GM12878 (cell line): ENCODE measurements around the gene ITGA2. TPM values are rescaled to one million over a fixed set of nuclear protein-coding genes. Genes with fewer than 3 reads are reported as not detected.

ENCODE experiments used
- ATF7 ChIP-seq: fragments of 450-650 bp; IDR thresholded peaks from 2 replicates; pipeline ENCODE4 v1.6.1; 2016; ENCODE audit warnings: low read depth, mild to moderate bottlenecking
- BACH1 ChIP-seq: fragments of 450-650 bp; IDR thresholded peaks from 2 replicates; pipeline ENCODE4 v1.6.1; 2017; ENCODE audit warnings: mild to moderate bottlenecking, borderline replicate concordance
- BCL3 ChIP-seq: IDR thresholded peaks from 2 replicates; pipeline ENCODE4 v1.6.1; 2011; ENCODE audit warnings: borderline replicate concordance, low read depth, mild to moderate bottlenecking, moderate library complexity, low read length; ENCODE audit not compliant: insufficient read depth, poor library complexity, severe bottlenecking
- CBFB ChIP-seq: IDR thresholded peaks from 2 replicates; pipeline ENCODE4 v1.6.1; 2016; ENCODE audit warnings: antibody characterized with exemption, low read depth
- E2F8 ChIP-seq: fragments of 450-650 bp; IDR thresholded peaks from 2 replicates; pipeline ENCODE4 v1.6.1; 2018; ENCODE audit warnings: mild to moderate bottlenecking, low read depth, moderate library complexity; ENCODE audit not compliant: partially characterized antibody
- ELK1 ChIP-seq: IDR thresholded peaks from 2 replicates; pipeline ENCODE4 v1.6.1; 2012; ENCODE audit warnings: low read depth, low read length, improper control_type of control experiment
- ETV6 ChIP-seq, 2 experiments: fragments of 450-650 bp in 1 of 2; IDR thresholded peaks in 1 of 2; conservative IDR thresholded peaks in 1 of 2; 2 replicates each; pipeline ENCODE4 v1.6.1; 2014; ENCODE audit warnings: antibody characterized with exemption in 1 of 2, borderline replicate concordance in 1 of 2, low read depth in 1 of 2, mild to moderate bottlenecking in 1 of 2, moderate library complexity in 1 of 2
- HCFC1 ChIP-seq: fragments of 150-350 bp; IDR thresholded peaks from 2 replicates; pipeline ENCODE4 v1.6.1; 2014; ENCODE audit warnings: low read length
- IRF3 ChIP-seq: fragments of 450-650 bp; IDR thresholded peaks from 2 replicates; pipeline ENCODE4 v1.6.1; 2014; ENCODE audit warnings: mild to moderate bottlenecking
- IRF4 ChIP-seq: IDR thresholded peaks from 2 replicates; pipeline ENCODE4 v1.6.1; 2011; ENCODE audit warnings: low read depth, low read length
- KLF5 ChIP-seq: fragments of 450-650 bp; IDR thresholded peaks from 2 replicates; pipeline ENCODE4 v1.6.1; 2014; ENCODE audit warnings: mild to moderate bottlenecking; ENCODE audit not compliant: partially characterized antibody
- LARP7 ChIP-seq: fragments of 450-650 bp; IDR thresholded peaks from 2 replicates; pipeline ENCODE4 v1.6.1; 2017; ENCODE audit warnings: mild to moderate bottlenecking
- MTA2 ChIP-seq: fragments of 450-650 bp; IDR thresholded peaks from 2 replicates; pipeline ENCODE4 v1.6.1; 2016; ENCODE audit warnings: low read depth, mild to moderate bottlenecking, moderate library complexity
- NBN ChIP-seq: fragments of 450-650 bp; IDR thresholded peaks from 2 replicates; pipeline ENCODE4 v1.6.1; 2016
- PAX5 ChIP-seq: IDR thresholded peaks from 2 replicates; pipeline ENCODE4 v1.6.1; 2011; ENCODE audit warnings: low read depth, low read length, borderline replicate concordance
- POLR2AphosphoS5 ChIP-seq: IDR thresholded peaks from 2 replicates; pipeline ENCODE4 v1.6.1; 2011; ENCODE audit warnings: mild to moderate bottlenecking, low read length, inconsistent platforms
- RELA ChIP-seq: fragments of 450-650 bp; IDR thresholded peaks from 2 replicates; pipeline ENCODE4 v1.8.0; 2014; ENCODE audit warnings: borderline replicate concordance; ENCODE audit not compliant: partially characterized antibody
- REST ChIP-seq: IDR thresholded peaks from 2 replicates; pipeline ENCODE4 v1.6.1; 2012; ENCODE audit warnings: mild to moderate bottlenecking, low read depth, low read length
- WRNIP1 ChIP-seq: IDR thresholded peaks from 2 replicates; pipeline ENCODE4 v1.6.1; 2011; ENCODE audit warnings: low read depth, low read length, improper control_type of control experiment, borderline replicate concordance
- ZNF384 ChIP-seq: IDR thresholded peaks from 2 replicates; pipeline ENCODE4 v1.6.1; 2012; ENCODE audit warnings: low read depth, mild to moderate bottlenecking, low read length, improper control_type of control experiment, borderline replicate concordance
- polyA plus RNA-seq, 11 experiments: library from polyadenylated mRNA; depleted of rRNA in 4 of 11; unstranded in 6 of 11; stranded (reverse) in 5 of 11; fragments of >200 nt; fragmentation: Nextera tagmentation in 4 of 11; fragmentation: Illumina TruSeq in 1 of 11; extraction: Ambion mirVana in 4 of 11; extraction: Trizol in 1 of 11; gene quantifications; 1 replicate in 1 of 11; 2 replicates in 10 of 11; pipeline versions ENCODE4 v1.2.1 to v1.2.3, GENCODE V29; 2011 to 2016; ENCODE audit warnings: inconsistent platforms in 2 of 11, missing spikeins in 2 of 11, low read depth in 1 of 11
- total RNA-seq, 4 experiments: library from RNA; depleted of rRNA in 3 of 4; stranded (reverse); fragments of >200 nt in 3 of 4; fragmentation: Illumina TruSeq in 1 of 4; extraction: Trizol in 1 of 4; gene quantifications; 2 replicates each; pipeline versions ENCODE4 v1.2.1 to v1.2.3, GENCODE V29; 2013 to 2021

The ITGA2 gene
- total and polyA plus RNA-seq, 10 of the 15 experiments (the other 5 are each of a cell fraction or from before 2014, with no cell fraction given) = under 0.01 to 0.13 (median 0.03) TPM; not detected in 6

- TF ChIP-seq ZNF384 = no peak
- 0 out of 2 replicates have a peak, but pooled peaks have one; percentile 17 for TF ChIP-seq CBFB
- no peak for TF ChIP-seq E2F8
- TF ChIP-seq IRF3 = peak; percentile 25; the same call in 1 of the 2 replicates
- no peak for TF ChIP-seq MTA2
- no peak for TF ChIP-seq ETV6 (conservative IDR thresholded peaks at IDR 0.05 in 1 of 2, IDR thresholded peaks at IDR 0.05 in 1 of 2; ENCODE audit: borderline replicate concordance in 1 of 2, low read depth in 1 of 2)
- no peak for TF ChIP-seq IRF4
- peak; percentile 40 for TF ChIP-seq KLF5
- TF ChIP-seq WRNIP1 = no peak
- TF ChIP-seq BACH1 = 0 out of 2 replicates have a peak, but pooled peaks have one; percentile 44
- TF ChIP-seq HCFC1 = peak; percentile 34; the same call in 1 of the 2 replicates
- TF ChIP-seq ELK1 = peak; percentile 48; the same call in 1 of the 2 replicates
- 0 out of 2 replicates have a peak, but pooled peaks have one; percentile 21 for TF ChIP-seq LARP7
- TF ChIP-seq REST = no peak
- peak; percentile 34 for TF ChIP-seq BCL3
- peak; percentile 75 for TF ChIP-seq NBN
- peak; percentile 6 for TF ChIP-seq RELA
- no peak for TF ChIP-seq PAX5
- TF ChIP-seq POLR2AphosphoS5 = peak; percentile 88
- no peak for TF ChIP-seq ATF7
These were observed 120.4 kb downstream of the ITGA2 start, which contains the start of gene MOCS2 (continued) for GRCh38 chr5:53109443-53110127.
